Adrenal gland (tissue), 12 donors: Measurements from ENCODE around the gene GMDS. TPM values are rescaled to one million over a fixed set of nuclear protein-coding genes. Genes with fewer than 3 reads are reported as not detected.

Source experiments
- DNase-seq, 7 donors: peaks; one replicate each; pipeline ENCODE4 v3.0.0-alpha.2; 2019 to 2020
- H3K27ac ChIP-seq, 5 donors: fragments of 200-600 bp; sonication (generic) in 4 of 5; 1 replicate in 3 of 5; 2 replicates in 2 of 5; pipeline versions ENCODE4 v1.5.1 to v1.8.0; 2016 to 2020; ENCODE audit warnings: mild to moderate bottlenecking in 1 of 5
- H3K27me3 ChIP-seq: fragments of 200-600 bp; 2 replicates; pipeline ENCODE4 v1.8.0; 2021
- H3K36me3 ChIP-seq, 2 donors: fragments of 200-600 bp; replicated peaks in 1 of 2; 1 replicate in 1 of 2; 2 replicates in 1 of 2; pipeline versions ENCODE4 v1.5.1 to v1.8.0; 2018 to 2022
- H3K4me1 ChIP-seq, 2 donors: fragments of 200-600 bp; replicated peaks in 1 of 2; 1 replicate in 1 of 2; 2 replicates in 1 of 2; pipeline versions ENCODE4 v1.5.1 to v1.8.0; 2018 to 2021
- H3K4me3 ChIP-seq, 4 donors: fragments of 200-600 bp; sonication (generic) in 3 of 4; one replicate each; pipeline ENCODE4 v1.5.1; 2016 to 2018
- H3K9me3 ChIP-seq, 3 donors: fragments of 200-600 bp; sonication (generic) in 1 of 3; replicated peaks in 1 of 3; 1 replicate in 2 of 3; 2 replicates in 1 of 3; pipeline versions ENCODE4 v1.5.1 to v1.8.0; 2016 to 2021
- CTCF ChIP-seq, 6 experiments: fragments of 450-650 bp in 4 of 6; fragments of 200-600 bp in 2 of 6; sonication (generic) in 1 of 6; IDR thresholded peaks; 1 replicate in 5 of 6; 2 replicates in 1 of 6; pipeline versions ENCODE4 v1.5.1 to v1.8.0; 2016 to 2021; ENCODE audit warnings: antibody characterized with exemption in 6 of 6, mild to moderate bottlenecking in 2 of 6, moderate library complexity in 1 of 6
- POLR2A ChIP-seq, 2 donors: fragments of 450-650 bp; IDR thresholded peaks; one replicate each; pipeline ENCODE4 v1.6.1; 2017; ENCODE audit warnings: antibody characterized with exemption in 2 of 2, mild to moderate bottlenecking in 2 of 2, moderate library complexity in 1 of 2
- WGBS, 4 donors: extraction: QIAGEN DNeasy Blood & Tissue Kit in 2 of 4; methylation state at CpG; one replicate each; pipeline versions ENCODE4 v1.1.5 to v1.1.7; 2013 to 2017; 5-methylcytosine and 5-hydroxymethylcytosine counted together
- intact Hi-C, 2 donors: fragments of 100-400 bp; cut with DNase I; formaldehyde crosslinking; loops; one replicate each; pipeline versions ENCODE4 v1.14.1 to v1.15.0; 2022 to 2023
- polyA plus RNA-seq, 3 donors: library from polyadenylated mRNA; stranded (reverse); fragments of 200-250 nt in 2 of 3; fragments of 350-450 nt in 1 of 3; fragmentation: Illumina TruSeq in 1 of 3; extraction: RNeasy Lipid Tissue Mini Kit (QIAGEN cat#74804) in 1 of 3; gene quantifications; one replicate each; pipeline ENCODE4 v1.2.3, GENCODE V29; 2013 to 2014
- total RNA-seq, 9 donors: library from RNA; depleted of rRNA in 4 of 9; stranded (reverse); fragments of >200 nt in 4 of 9; fragments of 120-200 nt in 1 of 9; fragmentation: NEBNext Ultra II Directional in 1 of 9; extraction: Animal tissue kit (Norgen Biotek cat#: 25700) in 1 of 9; gene quantifications; one replicate each; pipeline versions ENCODE4 v1.1.0 to v1.2.4, GENCODE V29; 2013 to 2023
- donor health status: healthy with polysubstance abuse.
- donor health status: Bipolar disorder and iron deficiency.
- donor health status: DM: yes; HTN: yes; CAD: no.
- donor health status: DM: no; HTN: no; CAD: no.
- donor health status: DM: no; HTN: no; CAD: no.
- donor health status: DM: yes; HTN: yes; CAD: no.

GMDS gene
- total and polyA plus RNA-seq, 12 donors = 8.5 to 39.2 (median 15.2) TPM

- no peaks in the 10 kb centered on the region for H3K4me1 ChIP-seq
- H3K9me3 ChIP-seq = no peaks in the 10 kb centered on the region
- intact Hi-C loops = no loop called here
- TF ChIP-seq POLR2A (IDR thresholded peaks at IDR 0.05) (no peak), CTCF (IDR thresholded peaks at IDR 0.05) (no peak)
- H3K36me3 ChIP-seq = no peaks in the 10 kb centered on the region
- H3K27me3 ChIP-seq = no peaks in the 10 kb centered on the region
- no peak overlapping the region for H3K4me3 ChIP-seq
- WGBS, 4 donors = 85 to 100% (median 91%) methylated on average over 1 of the region's 1 CpG
- no peak for DNase-seq
- no peak overlapping the region for H3K27ac ChIP-seq
Measured at GRCh38 chr6:2029130-2029794, 216.1 kb downstream of the GMDS start.

GRCh38 chr6:2028457-2029038 lies 216.9 kb downstream of the GMDS start:
- no peak overlapping the region for H3K4me3 ChIP-seq

GRCh38 chr6:2026133-2026532 lies 219.3 kb downstream of the GMDS start:
- Histone ChIP-seq H3K27ac (no peak overlapping the region), H3K9me3 (no peaks in the 10 kb centered on the region), H3K4me3 (no peak overlapping the region), H3K27me3 (no peaks in the 10 kb centered on the region), H3K4me1 (peaks cover 0 to 1% of the 10 kb centered on the region in 2 donors), H3K36me3 (no peaks in the 10 kb centered on the region)
- 84 to 90% (median 86%) methylated on average over 7 of the region's 7 CpGs for WGBS, 4 donors
- intact Hi-C loops = no loop called here
- DNase-seq = no peak
- no peak for TF ChIP-seq CTCF (IDR thresholded peaks at IDR 0.05)
- TF ChIP-seq POLR2A (IDR thresholded peaks at IDR 0.05) = no peak

More at GRCh38 chr6:2028457-2029038, 216.9 kb downstream of the GMDS start:
- Histone ChIP-seq H3K9me3 (no peaks in the 10 kb centered on the region), H3K36me3 (no peaks in the 10 kb centered on the region), H3K27ac (no peak overlapping the region), H3K27me3 (no peaks in the 10 kb centered on the region), H3K4me1 (no peaks in the 10 kb centered on the region)
- DNase-seq = peak in 1 of 7 donors; percentile 9
- TF ChIP-seq CTCF (IDR thresholded peaks at IDR 0.05) (no peak), POLR2A (IDR thresholded peaks at IDR 0.05) (no peak)
- 44 to 52% (median 47%) methylated on average over 6 of the region's 6 CpGs for WGBS, 4 donors
- intact Hi-C loops = no loop called here

GRCh38 chr6:2021713-2022125 lies 223.7 kb downstream of the GMDS start:
- no peak for TF ChIP-seq POLR2A (IDR thresholded peaks at IDR 0.05)
- no peak for TF ChIP-seq CTCF (IDR thresholded peaks at IDR 0.05)
- Histone ChIP-seq H3K4me3 (no peak overlapping the region), H3K4me1 (peaks cover 0 to 8% of the 10 kb centered on the region in 2 donors), H3K27me3 (no peaks in the 10 kb centered on the region), H3K27ac (no peak overlapping the region), H3K9me3 (no peaks in the 10 kb centered on the region), H3K36me3 (no peaks in the 10 kb centered on the region)
- intact Hi-C loops = no loop called here
- 77 to 92% (median 79%) methylated on average over 4 of the region's 4 CpGs for WGBS, 4 donors
- DNase-seq = peak; percentile 20 to 64 (median 35)
